GM19043 (cell line): ENCODE results near the gene DCAKD.

Source experiments
- ATAC-seq: cut with Tn5 transposase; IDR thresholded peaks from one replicate; pipeline ENCODE4 v1.9.1; 2021; ENCODE audit warnings: low read depth; ENCODE audit not compliant: unreplicated experiment

Gene DCAKD

GRCh38 chr17:44977814-44978550, 73.5 kb downstream of the DCAKD start:
- ATAC-seq = no peak

GRCh38 chr17:44977065-44977464, 74.4 kb downstream of the DCAKD start:
- no peak for ATAC-seq

GRCh38 chr17:44976206-44976605, 75.2 kb downstream of the DCAKD start:
- ATAC-seq = no peak
